ENCODE measurements around the gene SERPINB1.
"Not testable (repeated sequence)": the region's sequence is repeated elsewhere in the genome, so short reads cannot be mapped to it uniquely, and the experiment has no call there.

The SERPINB1 gene

DNA sequence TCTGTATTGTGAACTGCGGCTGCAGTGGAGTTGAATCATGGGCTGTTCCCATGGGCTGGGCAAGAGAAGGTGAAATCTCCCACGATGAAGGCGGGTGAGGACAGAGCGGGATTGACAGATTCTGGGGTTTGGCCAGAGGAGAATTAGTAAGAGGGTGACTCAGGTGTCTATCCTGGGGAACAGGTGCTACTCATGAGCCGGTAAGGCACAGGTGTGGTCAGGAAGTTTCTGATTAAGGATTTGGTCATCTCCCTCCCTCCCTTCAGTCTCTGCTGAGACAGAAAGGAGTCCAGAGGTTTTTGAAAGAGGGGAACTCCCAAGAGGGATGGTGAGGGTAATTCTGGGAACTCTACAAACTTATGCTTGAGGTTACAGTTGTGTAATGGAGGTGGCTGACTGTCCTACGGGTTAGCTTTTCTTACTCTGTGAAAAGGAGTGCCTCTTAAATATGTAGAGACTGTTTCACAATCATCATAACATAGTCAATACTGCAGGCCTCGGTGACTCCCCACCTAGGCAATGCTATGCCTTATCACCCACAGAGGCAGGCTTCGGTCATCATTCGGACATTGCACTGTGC lies 31.5 kb downstream of the SERPINB1 start:
- DNase-seq: no peak

GRCh38 chr6:2809015-2809414 lies 32.6 kb downstream of the SERPINB1 start:
- DNase-seq: no peak

- no peak for DNase-seq
Measured at GRCh38 chr6:2807342-2808090, 34.1 kb downstream of the SERPINB1 start.

DNA sequence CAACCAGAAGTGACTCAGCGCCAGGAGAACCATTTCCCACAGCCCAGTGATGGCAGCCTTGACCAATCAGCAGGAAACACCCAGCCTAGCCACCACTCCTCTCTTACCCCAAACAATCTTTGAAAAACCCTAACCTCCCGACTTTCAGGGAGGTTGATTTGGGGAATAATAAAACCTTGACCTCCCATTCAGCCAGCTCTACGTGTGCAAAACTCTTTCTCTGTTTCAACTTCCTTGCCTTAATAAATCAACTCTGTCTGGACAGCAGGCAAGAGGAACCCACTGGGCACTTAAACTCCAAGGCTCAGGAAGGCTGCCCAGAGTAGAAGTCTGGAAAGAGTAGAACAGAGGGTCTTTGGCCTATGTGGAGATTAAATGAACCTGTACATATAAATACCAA lies 35.0 kb downstream of the SERPINB1 start:
- no peak for DNase-seq

DNA sequence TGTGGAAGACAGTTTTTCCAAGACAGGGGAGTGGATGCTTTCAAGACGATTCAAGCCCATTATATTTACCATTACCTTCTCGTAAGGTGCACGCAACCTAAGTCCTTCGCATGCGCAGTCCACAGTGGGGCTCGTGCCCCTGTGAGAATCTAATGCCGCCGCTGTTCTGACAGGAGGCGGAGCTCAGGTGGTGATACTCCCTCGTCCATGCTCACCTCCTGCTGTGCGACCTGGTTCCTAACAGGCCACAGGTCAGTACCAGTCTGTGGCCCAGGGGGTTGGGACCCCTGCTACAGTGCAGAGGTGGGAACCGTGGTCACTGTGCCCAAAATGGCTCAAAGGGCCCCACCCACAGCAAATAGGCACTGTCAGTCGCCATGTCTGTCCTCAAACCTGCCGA lies 36.6 kb downstream of the SERPINB1 start:
- DNase-seq: no peak

GRCh38 chr6:2804516-2804915 lies 37.1 kb downstream of the SERPINB1 start:
- DNase-seq: no peak

DNA sequence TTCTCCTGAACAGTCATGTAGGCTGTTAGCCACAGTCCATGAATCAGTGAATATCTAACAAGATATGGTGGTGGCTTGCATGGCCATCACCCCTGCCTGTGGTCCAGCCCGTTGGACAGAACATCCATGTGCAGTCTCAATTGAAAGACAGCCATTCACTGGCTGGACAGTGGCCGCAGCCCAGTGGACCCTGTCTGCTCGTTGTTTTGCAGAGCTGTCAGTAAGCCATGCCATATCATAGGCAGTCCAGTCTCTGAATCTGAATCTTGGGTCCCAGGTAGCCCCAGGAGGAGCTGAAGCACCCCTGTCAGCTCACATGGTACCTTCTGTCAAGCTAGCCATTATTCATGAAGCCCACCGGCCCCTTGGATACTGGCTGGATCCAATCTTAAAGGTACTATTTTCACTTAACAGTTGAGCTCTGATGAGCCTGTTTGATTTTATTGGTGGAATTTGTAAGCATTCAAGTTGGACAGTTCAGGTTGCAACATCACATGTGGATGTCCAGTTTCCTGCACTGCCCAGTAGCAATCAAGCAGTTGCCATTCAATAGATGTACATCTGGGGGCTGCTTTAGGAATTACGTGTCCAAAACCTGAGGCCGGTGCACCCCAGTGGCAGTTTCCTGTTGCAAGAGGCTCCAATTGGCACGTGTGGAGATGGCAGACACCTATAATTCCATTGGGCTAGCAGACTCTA lies 37.8 kb downstream of the SERPINB1 start:
- no peak for DNase-seq

DNA sequence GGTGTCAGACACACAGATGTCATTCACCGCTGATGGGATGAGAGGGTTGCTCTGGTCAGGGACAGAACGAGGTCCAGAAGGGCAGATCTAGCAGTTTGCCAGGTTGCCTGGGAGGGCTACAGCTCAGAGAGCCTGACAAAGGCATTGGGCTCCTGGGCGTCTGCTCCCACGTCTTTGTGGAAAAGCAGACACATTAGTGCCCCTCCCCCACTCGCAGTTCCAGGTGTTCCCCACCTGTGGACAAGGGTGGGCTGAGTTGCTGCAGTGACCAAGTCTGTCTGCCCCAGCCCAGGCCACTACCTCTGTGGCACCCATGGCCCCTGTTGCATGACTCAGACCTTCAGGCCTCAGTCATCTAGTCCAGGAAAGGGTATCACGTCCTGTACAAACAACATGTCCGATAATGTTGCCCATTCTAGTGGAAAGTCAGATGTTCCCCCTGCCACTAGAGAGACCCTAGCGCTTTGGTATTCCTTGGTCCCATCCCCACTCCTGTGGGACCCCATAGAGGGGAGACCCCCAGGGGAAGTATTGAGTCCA lies 39.1 kb downstream of the SERPINB1 start:
- no peak for DNase-seq

DNA sequence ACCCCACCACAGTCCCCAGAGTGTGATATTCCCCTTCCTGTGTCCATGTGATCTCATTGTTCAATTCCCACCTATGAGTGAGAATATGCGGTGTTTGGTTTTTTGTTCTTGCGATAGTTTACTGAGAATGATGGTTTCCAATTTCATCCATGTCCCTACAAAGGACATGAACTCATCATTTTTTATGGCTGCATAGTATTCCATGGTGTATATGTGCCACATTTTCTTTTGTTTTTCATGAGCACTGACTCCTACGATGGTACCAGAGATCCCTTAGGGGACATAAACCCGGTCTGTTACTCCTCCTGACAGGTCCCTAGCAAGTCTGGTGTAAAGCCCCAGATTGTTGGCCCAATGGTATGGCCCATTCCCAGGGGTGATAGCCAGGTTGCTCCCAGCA lies 40.0 kb downstream of the SERPINB1 start:
- DNase-seq: not testable (repeated sequence)

- DNase-seq: no peak
Measured at GRCh38 chr6:2800552-2801316, 40.9 kb downstream of the SERPINB1 start.

DNA sequence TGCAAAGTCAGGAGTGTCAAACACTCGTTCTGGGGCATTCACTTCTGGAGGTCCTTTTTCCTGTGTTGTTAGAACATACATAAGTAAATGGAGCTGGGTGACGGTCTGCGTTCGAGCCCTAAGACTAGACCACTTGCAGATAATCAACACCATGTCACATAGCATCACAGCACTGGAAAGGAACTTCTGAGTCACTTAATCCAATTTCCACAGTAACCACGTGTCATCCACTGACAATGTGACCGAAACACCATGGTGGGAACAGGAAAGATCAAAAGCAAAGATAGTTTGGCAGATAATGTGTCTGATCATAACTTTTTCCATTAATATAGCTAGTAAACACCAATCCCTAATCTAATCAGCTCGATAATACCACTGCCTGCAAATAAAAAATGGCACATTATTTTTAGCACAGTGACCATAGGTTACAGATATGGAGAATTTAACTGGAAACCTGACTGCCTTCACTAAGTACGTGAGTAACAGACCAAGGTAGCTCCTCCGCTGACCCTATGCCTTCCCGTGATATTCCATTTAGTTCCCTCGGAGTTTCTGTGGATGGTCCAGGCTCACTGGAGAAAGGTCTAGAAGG lies 41.6 kb downstream of the SERPINB1 start:
- DNase-seq: no peak

DNA sequence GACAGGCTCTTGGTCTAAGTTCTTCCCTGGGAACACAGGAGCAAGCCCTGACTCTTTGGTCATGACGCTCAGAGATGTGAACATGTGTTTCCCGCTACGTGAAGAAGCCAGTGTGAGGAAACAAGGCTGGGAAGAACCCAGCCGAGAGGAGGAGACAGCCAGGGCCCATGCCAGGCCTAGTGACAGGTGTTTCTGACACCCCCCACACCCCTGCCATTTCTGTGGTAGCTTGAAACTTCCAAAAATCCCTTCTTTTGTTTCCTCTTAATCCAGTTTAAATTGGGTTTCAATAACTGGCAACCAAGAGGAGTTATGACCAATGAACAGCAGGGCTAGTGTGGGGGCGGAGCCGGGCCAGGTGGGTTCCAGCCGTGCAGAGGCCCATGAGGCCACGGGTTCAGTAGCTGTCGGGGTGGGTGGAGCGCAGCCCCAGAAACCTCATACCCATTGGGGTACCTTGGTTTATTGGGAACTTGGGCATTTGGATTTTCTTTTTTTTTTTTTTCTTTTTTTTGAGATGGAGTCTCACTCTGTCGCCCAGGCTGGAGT lies 43.0 kb downstream of the SERPINB1 start:
- DNase-seq: no peak

DNA sequence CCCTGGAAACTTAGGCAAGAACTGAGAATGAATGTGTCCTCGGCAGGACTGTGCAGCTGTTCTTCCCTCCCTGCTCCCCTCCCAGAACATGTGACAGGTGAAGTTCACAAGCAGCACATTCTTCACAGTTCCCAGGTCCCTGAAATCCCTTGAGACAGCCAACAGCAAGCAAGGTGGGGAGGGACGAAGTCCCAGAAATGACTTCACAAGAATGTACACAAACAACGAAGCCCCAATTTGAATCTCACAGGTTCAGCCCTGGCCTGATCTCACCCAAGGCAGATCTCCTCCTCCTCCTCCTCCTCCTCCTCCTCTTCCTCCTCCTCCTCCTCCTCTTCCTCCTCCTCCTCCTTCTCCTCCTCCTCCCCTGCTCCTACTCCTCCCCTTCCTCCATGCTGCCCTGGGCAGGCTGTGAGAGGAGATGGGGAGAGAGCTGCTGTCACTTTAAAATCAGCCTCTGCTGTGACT lies 44.1 kb downstream of the SERPINB1 start:
- no peak for DNase-seq

DNA sequence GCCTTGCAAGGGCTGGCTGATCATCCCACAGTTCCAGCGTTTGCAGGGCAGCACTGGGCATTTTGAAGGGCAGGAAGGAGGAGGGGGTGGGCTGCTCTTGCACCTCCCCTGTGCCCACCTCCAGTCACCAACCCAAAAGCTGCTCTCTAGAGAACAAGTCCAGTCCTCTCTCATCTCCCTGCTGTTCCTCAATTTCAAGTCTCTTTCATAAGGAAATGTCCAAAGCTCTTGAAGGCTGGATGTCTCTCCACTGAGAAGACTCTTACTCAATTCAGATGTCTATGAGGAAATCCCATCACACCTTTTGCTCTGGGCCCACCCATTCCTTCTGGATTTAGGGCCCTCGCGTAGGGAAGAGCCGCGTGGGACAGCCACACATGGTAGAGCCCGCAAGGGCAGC lies 44.8 kb downstream of the SERPINB1 start:
- no peak for DNase-seq

- no peak for DNase-seq
Measured at GRCh38 chr6:2795956-2796355, 45.7 kb downstream of the SERPINB1 start.

DNA sequence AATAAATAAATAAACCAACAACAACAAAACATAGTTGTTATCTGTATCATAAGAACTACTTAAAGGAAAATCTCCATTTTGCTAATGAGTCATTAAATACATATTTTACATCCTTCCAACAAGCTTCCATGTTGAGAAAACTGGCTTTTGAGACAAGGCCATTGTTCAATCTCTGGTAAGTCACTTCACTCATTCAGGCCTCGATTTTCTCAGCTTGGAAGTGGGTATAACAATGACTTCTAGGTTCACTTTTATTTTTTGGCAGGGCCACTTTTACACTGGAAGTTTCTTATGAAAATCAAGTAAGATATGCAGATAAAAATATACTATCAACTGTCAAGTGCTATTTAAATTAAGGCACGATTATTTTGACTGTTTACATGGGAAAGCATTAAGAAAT lies 46.5 kb downstream of the SERPINB1 start:
- DNase-seq: no peak

DNA sequence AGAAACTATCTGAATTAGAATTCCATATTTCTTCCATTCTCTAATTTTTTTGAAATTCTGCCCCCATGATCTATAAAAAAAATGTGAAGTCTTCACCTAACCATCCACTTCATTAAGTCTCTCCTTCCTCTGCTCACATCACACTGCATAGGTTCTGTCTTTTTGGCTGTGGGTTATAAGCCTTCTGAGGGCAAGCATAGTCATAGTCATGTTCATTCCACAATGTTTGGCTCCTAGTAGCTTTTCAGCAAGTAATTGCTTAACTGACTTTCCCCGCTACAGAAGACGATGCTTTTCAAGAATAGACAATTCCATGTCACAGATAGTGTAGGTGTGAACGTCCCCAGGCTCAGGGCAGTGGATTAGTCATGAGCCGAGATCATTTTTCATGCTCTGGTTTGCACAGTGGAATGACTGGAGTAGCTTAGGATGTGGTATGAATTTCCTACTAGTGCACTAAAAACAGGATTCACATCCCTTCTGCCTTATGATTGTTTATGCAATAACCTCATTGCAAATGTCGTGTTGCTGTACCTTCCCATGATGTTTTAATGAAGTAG lies 47.4 kb downstream of the SERPINB1 start:
- no peak for DNase-seq

GRCh38 chr6:2793534-2794151 lies 48.0 kb downstream of the SERPINB1 start:
- no peak for DNase-seq

DNA sequence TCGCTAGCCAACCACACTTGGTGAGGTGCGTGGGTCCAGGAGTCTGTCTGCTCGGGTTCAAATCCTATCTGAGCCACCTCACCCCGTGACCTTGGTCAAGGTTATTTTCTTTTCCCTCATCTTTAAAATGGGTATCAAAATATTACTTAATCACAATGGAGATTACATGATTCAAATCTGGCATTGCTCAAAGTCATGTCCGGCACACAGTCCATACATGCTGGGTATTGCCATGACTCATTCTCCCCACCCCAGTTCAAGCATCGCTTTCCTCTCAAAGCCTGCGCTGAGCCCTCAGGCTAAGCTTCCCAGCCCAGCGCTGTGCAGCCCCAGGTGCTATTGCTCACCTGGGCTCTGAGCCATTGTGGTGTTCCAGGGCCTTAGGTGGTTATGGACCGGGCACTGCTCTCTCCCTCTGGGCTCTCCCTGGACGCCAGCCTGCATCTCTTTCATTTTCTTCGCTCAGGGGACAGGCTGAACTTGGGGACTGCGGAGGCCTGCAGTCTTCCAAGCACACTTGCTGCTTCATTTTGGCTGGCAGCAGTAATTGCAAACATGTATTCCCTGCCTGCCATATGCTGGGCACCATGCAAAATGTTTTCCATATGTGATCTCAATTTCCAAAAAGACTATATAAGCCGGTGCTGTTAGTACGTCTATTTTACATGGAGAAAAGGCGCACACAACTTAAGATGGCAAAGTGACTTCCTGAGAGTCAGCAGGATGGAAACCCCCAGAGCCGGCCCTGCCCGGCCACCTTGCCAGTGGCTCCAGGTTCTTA lies 49.1 kb downstream of the SERPINB1 start:
- DNase-seq: no peak

DNA sequence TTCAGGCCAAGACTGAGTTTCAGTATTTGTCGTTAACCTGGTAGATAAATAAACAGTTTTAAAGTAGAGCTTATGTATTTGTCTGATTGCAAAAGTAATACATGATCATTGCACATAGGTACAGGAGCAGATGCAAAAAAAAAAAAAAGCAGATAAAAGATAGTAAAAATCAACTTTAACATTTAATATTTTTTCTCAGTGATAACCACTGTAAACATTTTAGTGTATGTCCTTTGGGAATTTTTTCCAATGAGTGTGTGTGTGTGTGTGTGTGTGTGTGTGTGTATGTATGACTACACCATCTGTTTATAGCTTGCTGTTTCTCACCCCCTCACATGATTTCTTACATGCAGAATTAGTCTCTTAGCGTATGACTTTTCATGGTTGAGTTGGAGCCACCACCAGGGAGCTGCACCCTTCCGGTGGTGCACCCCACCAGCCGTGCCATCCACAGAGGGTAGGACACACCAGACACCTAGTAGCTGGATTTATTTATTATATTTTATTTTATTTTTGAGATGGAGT lies 50.2 kb downstream of the SERPINB1 start:
- no peak for DNase-seq

All from activated CD4-positive, CD25-positive, alpha-beta regulatory T cell treated with anti-CD3 and anti-CD28 coated beads, Interleukin-2, amount 50 U/mL, for 72 hours (primary cell).